ENCODE data around the gene ZNF804B.

The ZNF804B gene

GRCh38 chr7:89049043-89049442 is 289.5 kb downstream of the ZNF804B start:
- Histone ChIP-seq H3K36me3 (ENCODE audit: control insufficient read depth in 2 of 2, insufficient read depth in 1 of 2, low read length in 2 of 2) (no peaks in the 10 kb centered on the region), H3K9me3 (ENCODE audit: control insufficient read depth, insufficient read depth, low read depth, low read length) (no peaks in the 10 kb centered on the region), H3K4me1 (ENCODE audit: control insufficient read depth, insufficient read depth, low read length) (no peaks in the 10 kb centered on the region), H3K27ac (ENCODE audit: extremely low read depth, low read depth, low read length) (no peak overlapping the region), H3K4me3 (ENCODE audit: low read depth, low read length) (no peak overlapping the region)
- TF ChIP-seq ZNF184 (tag by site-specific recombination; IDR thresholded peaks at IDR 0.05) (no peak), ZNF335 (tag by site-specific recombination; conservative IDR thresholded peaks at IDR 0.05) (no peak), ZNF76 (tag by site-specific recombination; IDR thresholded peaks at IDR 0.05; ENCODE audit: borderline replicate concordance, low read depth) (no peak), ZNF2 (tag by site-specific recombination; IDR thresholded peaks at IDR 0.05) (no peak), ZNF513 (tag by site-specific recombination; IDR thresholded peaks at IDR 0.05) (no peak), ZNF341 (tag by site-specific recombination; IDR thresholded peaks at IDR 0.05; ENCODE audit: low read depth) (no peak), ZNF623 (tag by site-specific recombination; IDR thresholded peaks at IDR 0.05) (no peak), ELK4 (IDR thresholded peaks at IDR 0.05; ENCODE audit: borderline replicate concordance, low read depth, low read length) (no peak), EGR2 (tag by site-specific recombination; IDR thresholded peaks at IDR 0.05; ENCODE audit: low read depth) (no peak), SCRT1 (tag by site-specific recombination; IDR thresholded peaks at IDR 0.05; ENCODE audit: borderline replicate concordance) (no peak), ZNF133 (tag by site-specific recombination; IDR thresholded peaks at IDR 0.05) (no peak), ZNF596 (tag by site-specific recombination; IDR thresholded peaks at IDR 0.05) (no peak), ZNF501 (tag by site-specific recombination; IDR thresholded peaks at IDR 0.05) (no peak), ZNF514 (tag by site-specific recombination; IDR thresholded peaks at IDR 0.05) (no peak)
- ChIA-PET POLR2A (no interaction called here), CTCF (no interaction called here)

GRCh38 chr7:89053130-89053529 is 293.6 kb downstream of the ZNF804B start:
- no peaks in the 10 kb centered on the region for H3K9me3 ChIP-seq (ENCODE audit: control insufficient read depth, insufficient read depth, low read depth, low read length)
- CTCF ChIA-PET: no interaction called here
- TF ChIP-seq ATF2 (tag by site-specific recombination; IDR thresholded peaks at IDR 0.05; ENCODE audit: low read depth) (no peak), ZXDB (tag by site-specific recombination; IDR thresholded peaks at IDR 0.05) (no peak), ZNF670 (tag by site-specific recombination; IDR thresholded peaks at IDR 0.05; ENCODE audit: low read depth) (no peak)
- H3K36me3 ChIP-seq (ENCODE audit: control insufficient read depth in 2 of 2, insufficient read depth in 1 of 2, low read length in 2 of 2): no peaks in the 10 kb centered on the region
- H3K27ac ChIP-seq (ENCODE audit: extremely low read depth, low read depth, low read length): no peak overlapping the region
- H3K4me3 ChIP-seq (ENCODE audit: low read depth, low read length): no peak overlapping the region
- POLR2A ChIA-PET: no interaction called here
- no peaks in the 10 kb centered on the region for H3K4me1 ChIP-seq (ENCODE audit: control insufficient read depth, insufficient read depth, low read length)

GRCh38 chr7:89054361-89054760 is 294.9 kb downstream of the ZNF804B start:
- ChIA-PET CTCF (no interaction called here), POLR2A (no interaction called here)
- Histone ChIP-seq H3K36me3 (ENCODE audit: control insufficient read depth in 2 of 2, insufficient read depth in 1 of 2, low read length in 2 of 2) (no peaks in the 10 kb centered on the region), H3K4me3 (ENCODE audit: low read depth, low read length) (no peak overlapping the region), H3K4me1 (ENCODE audit: control insufficient read depth, insufficient read depth, low read length) (no peaks in the 10 kb centered on the region), H3K9me3 (ENCODE audit: control insufficient read depth, insufficient read depth, low read depth, low read length) (no peaks in the 10 kb centered on the region), H3K27ac (ENCODE audit: extremely low read depth, low read depth, low read length) (no peak overlapping the region)
- TF ChIP-seq ZBTB1 (tag by site-specific recombination; IDR thresholded peaks at IDR 0.05) (no peak), AEBP2 (tag by site-specific recombination; IDR thresholded peaks at IDR 0.05; ENCODE audit: borderline replicate concordance) (no peak), ZNF37A (tag by site-specific recombination; IDR thresholded peaks at IDR 0.05) (no peak), INSM2 (tag by site-specific recombination; IDR thresholded peaks at IDR 0.05) (no peak), ZNF623 (tag by site-specific recombination; IDR thresholded peaks at IDR 0.05) (no peak), MEIS1 (CRISPR knock-in tag; IDR thresholded peaks at IDR 0.05; ENCODE audit: borderline replicate concordance) (no peak), ZFHX2 (tag by site-specific recombination; conservative IDR thresholded peaks at IDR 0.05) (no peak), ZBTB7A (tag by site-specific recombination; IDR thresholded peaks at IDR 0.05; ENCODE audit: low read depth) (no peak)

Data from HEK293 (cell line).